Measurements from ENCODE around the gene LRRC19. TPM values are rescaled to one million over a fixed set of nuclear protein-coding genes. Genes with fewer than 3 reads are reported as not detected.

The LRRC19 gene
- total and polyA plus RNA-seq, 10 donors, result not detected

DNA sequence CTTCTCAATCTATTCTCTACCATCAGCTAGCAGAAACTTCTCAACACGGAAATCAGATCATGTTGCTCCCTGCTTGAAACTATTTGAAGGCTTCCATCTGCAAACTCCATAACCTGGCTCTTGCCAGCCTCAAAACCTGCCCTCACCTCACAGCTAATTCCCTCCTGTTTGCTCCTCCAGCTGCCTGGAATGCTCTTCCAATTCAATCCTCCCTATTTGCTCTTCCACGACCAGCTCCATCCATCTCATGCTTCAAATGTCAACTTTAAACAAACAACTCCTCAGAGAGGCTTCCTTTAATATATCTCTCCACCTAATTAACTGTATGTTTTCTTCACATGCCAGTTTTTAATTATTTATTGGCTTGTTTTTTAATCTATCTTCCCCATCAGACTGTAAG is 59.9 kb downstream of the LRRC19 start:
- Histone ChIP-seq H3K4me1 (peaks cover 24 to 68% (median 56%) of the 10 kb centered on the region in 6 donors), H3K36me3 (peaks cover 0 to 12% (median 0%) of the 10 kb centered on the region in 6 donors), H3K27ac (no peak overlapping the region), H3K27me3 (replicated peaks in 1 of 7) (no peaks in the 10 kb centered on the region), H3K9me3 (no peaks in the 10 kb centered on the region), H3K4me3 (peak overlapping the region in 6 of 8 donors; percentile 74 to 93 (median 85))
- intact Hi-C loops (cut with DNase I; ENCODE audit: low total_unique reads), result loop anchor here (10.0 kb wide), 2 partner anchors 51 to 629 kb away; partner anchors contain the start of genes C9orf72 and CAAP1
- WGBS, 5 donors, result 47 to 76% (median 66%) methylated on average over 2 of the region's 2 CpGs
- DNase-seq, result no peak
- TF ChIP-seq, protein P1, sequence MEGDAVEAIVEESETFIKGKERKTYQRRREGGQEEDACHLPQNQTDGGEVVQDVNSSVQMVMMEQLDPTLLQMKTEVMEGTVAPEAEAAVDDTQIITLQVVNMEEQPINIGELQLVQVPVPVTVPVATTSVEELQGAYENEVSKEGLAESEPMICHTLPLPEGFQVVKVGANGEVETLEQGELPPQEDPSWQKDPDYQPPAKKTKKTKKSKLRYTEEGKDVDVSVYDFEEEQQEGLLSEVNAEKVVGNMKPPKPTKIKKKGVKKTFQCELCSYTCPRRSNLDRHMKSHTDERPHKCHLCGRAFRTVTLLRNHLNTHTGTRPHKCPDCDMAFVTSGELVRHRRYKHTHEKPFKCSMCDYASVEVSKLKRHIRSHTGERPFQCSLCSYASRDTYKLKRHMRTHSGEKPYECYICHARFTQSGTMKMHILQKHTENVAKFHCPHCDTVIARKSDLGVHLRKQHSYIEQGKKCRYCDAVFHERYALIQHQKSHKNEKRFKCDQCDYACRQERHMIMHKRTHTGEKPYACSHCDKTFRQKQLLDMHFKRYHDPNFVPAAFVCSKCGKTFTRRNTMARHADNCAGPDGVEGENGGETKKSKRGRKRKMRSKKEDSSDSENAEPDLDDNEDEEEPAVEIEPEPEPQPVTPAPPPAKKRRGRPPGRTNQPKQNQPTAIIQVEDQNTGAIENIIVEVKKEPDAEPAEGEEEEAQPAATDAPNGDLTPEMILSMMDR (IDR thresholded peaks at IDR 0.05 in 8 of 11, conservative IDR thresholded peaks at IDR 0.05 in 3 of 11), result no peak
- TF ChIP-seq POLR2AphosphoS5 (IDR thresholded peaks at IDR 0.05) (no peak), POLR2A (IDR thresholded peaks at IDR 0.05) (no peak)

Other genes starting within 250 kb of the LRRC19 start
- 10 to 100 TPM; 11.9 to 22.3 (median 15.2) TPM for gene CAAP1, start 112.9 kb downstream of the LRRC19 start, total RNA-seq
- gene CAAP1, start 112.9 kb downstream of the LRRC19 start, polyA plus RNA-seq, result 10 to 100 TPM; 10.6 to 12.9 (median 11.2) TPM
- gene PLAA, start 58.4 kb downstream of the LRRC19 start, total RNA-seq, result 10 to 100 TPM; 20.9 to 34.5 (median 26.9) TPM
- gene PLAA, start 58.4 kb downstream of the LRRC19 start, polyA plus RNA-seq, result 1 to 10 TPM; 6.2 to 8.5 (median 7.2) TPM
- 10 to 100 TPM; 10.6 to 25.6 (median 12.6) TPM for gene IFT74, start 49.3 kb downstream of the LRRC19 start, total RNA-seq
- gene IFT74, start 49.3 kb downstream of the LRRC19 start, polyA plus RNA-seq, result 1 to 10 TPM; 7.1 to 9.4 (median 9.4) TPM
- gene TEK, start 103.6 kb upstream of the LRRC19 start, total RNA-seq, result 10 to 100 TPM; 27.0 to 58.7 (median 53.1) TPM
- gene TEK, start 103.6 kb upstream of the LRRC19 start, polyA plus RNA-seq, result 1 to 10 TPM; 2.6 to 5.7 (median 2.8) TPM